HG03097 (cell line): Measurements from ENCODE around the gene GTF2IRD1.
"Not testable (repeated sequence)": the region's sequence is repeated elsewhere in the genome, so short reads cannot be mapped to it uniquely, and the experiment has no call there.

ENCODE experiments used
- ATAC-seq: cut with Tn5 transposase; IDR thresholded peaks from one replicate; pipeline ENCODE4 v1.9.1; 2021; ENCODE audit not compliant: unreplicated experiment, low FRiP score

The GTF2IRD1 gene

GRCh38 chr7:74429153-74429747 lies 24.5 kb upstream of the GTF2IRD1 start:
- no peak for ATAC-seq

GRCh38 chr7:74430409-74430808 lies 23.3 kb upstream of the GTF2IRD1 start:
- ATAC-seq = not testable (repeated sequence)

GRCh38 chr7:74430961-74431466 lies 22.7 kb upstream of the GTF2IRD1 start:
- no peak for ATAC-seq

GRCh38 chr7:74437291-74437571 lies 16.5 kb upstream of the GTF2IRD1 start:
- ATAC-seq = not testable (repeated sequence)

GRCh38 chr7:74438327-74438726 lies 15.4 kb upstream of the GTF2IRD1 start:
- ATAC-seq = no peak

- no peak for ATAC-seq
Observed at GRCh38 chr7:74439541-74439940, 14.2 kb upstream of the GTF2IRD1 start.

GRCh38 chr7:74440143-74440542 lies 13.6 kb upstream of the GTF2IRD1 start:
- not testable (repeated sequence) for ATAC-seq

GRCh38 chr7:74441801-74442200 lies 11.9 kb upstream of the GTF2IRD1 start:
- no peak for ATAC-seq

GRCh38 chr7:74443543-74444247 lies 10.0 kb upstream of the GTF2IRD1 start:
- ATAC-seq = no peak

GRCh38 chr7:74449144-74449543 lies 4.6 kb upstream of the GTF2IRD1 start:
- ATAC-seq = no peak

GRCh38 chr7:74449809-74450397 lies 3.8 kb upstream of the GTF2IRD1 start:
- ATAC-seq = no peak

GRCh38 chr7:74452748-74453321 lies 871 bp upstream of the GTF2IRD1 start:
- ATAC-seq = no peak

GRCh38 chr7:74454021-74454924 lies 567 bp downstream of the GTF2IRD1 start:
- no peak for ATAC-seq

GRCh38 chr7:74454925-74455288 lies 1.2 kb downstream of the GTF2IRD1 start:
- ATAC-seq = no peak

GRCh38 chr7:74455291-74455804 lies 1.6 kb downstream of the GTF2IRD1 start:
- no peak for ATAC-seq

GRCh38 chr7:74455928-74456327 lies 2.2 kb downstream of the GTF2IRD1 start:
- no peak for ATAC-seq

- ATAC-seq = no peak
Observed at GRCh38 chr7:74457007-74457406, 3.3 kb downstream of the GTF2IRD1 start.

GRCh38 chr7:74461970-74462706 lies 8.4 kb downstream of the GTF2IRD1 start:
- no peak for ATAC-seq

GRCh38 chr7:74462707-74463100 lies 9.0 kb downstream of the GTF2IRD1 start:
- no peak for ATAC-seq
